Left renal pelvis (tissue), 4 donors: ENCODE data around the gene PTGFR. TPM values are rescaled to one million over a fixed set of nuclear protein-coding genes. Genes with fewer than 3 reads are reported as not detected.

Experiments used
- DNase-seq, 4 donors: peaks; one replicate each; pipeline ENCODE4 v3.0.0-alpha.2; 2013; ENCODE audit warnings: low read depth in 4 of 4, low spot score in 3 of 4
- polyA plus RNA-seq, 4 donors: library from polyadenylated mRNA; unstranded; fragments of 120-200 nt; gene quantifications; one replicate each; pipeline ENCODE4 v1.2.1, GENCODE V29; 2013; ENCODE audit not compliant: insufficient read length in 4 of 4

Gene PTGFR
- polyA plus RNA-seq, 4 donors = 0.26 to 3.2 (median 0.59) TPM

DNA sequence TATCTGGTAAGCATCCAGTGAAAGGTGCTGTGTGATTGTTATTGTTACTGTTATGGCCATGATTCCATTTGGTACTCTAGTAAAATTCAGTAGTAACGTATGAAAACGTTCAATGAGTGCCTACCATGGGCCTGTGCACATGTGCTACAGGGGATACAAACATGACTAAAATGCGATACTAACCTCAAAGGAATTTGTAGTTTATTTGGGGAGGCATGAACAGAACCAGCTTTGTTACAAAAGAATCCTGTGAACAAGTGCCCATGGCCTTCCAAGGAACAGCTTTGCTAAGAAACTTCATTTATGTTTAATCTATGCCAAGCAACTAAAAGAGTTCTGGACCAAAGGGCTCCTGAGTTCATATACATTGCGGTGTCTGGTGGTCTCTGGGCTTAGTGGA, 28.7 kb downstream of the PTGFR start:
- DNase-seq = no peak

DNA sequence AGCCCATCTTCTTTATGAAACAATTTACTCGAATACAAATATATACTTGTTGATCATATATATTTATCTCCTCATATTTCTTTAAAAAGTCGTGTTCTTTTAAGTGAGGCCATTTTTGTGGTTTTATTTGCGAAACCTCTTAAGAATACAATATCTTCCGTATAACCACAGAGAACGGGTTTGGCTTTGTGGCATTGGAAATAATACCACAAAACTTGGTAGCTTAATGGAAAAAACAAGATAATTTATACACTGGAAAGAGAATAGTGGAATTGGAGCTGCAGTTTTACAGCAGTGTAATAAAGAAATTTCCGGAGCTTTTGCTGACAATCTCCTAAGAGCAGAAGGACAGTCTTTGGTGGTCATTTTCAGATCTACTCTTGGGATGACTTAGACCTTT, 29.4 kb downstream of the PTGFR start:
- no peak for DNase-seq

DNA sequence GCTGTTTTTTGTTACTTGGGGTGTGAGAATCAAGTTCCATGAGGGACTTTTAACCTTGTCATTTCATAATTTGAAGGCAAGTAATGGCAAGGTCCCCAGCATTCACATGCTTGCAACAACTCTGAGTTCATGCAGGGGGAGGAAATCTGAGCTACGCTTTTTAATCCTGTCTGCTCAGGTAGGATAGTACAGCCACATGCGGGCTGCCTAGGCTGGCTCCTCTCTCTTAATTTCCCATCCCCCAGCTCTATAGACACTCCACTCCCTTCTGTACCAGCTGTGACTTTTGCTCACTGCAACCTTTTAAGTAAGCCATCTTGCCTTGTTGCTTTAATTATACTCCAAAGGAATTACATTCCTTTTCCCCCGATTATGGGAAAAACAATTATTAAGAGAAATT, 30.1 kb downstream of the PTGFR start:
- no peak for DNase-seq

DNA sequence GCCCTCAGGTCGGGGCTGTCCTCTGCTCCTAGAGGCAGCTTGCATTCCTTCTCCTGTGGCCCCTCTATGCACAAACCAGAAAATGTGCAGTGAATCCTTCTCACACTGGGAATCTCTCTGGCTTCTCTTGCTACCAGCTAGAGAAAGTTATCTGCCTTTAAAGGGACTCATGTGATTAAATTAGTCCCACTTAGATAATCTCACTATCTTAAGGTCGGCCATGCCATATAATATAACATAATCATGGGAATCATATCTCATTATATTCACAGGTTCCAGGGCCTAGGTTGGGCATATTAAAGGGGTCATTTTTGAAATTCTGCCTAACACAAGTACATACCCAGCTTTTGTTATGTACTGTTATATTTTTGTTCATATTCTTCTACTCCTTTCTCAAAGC, 31.4 kb downstream of the PTGFR start:
- no peak for DNase-seq

DNA sequence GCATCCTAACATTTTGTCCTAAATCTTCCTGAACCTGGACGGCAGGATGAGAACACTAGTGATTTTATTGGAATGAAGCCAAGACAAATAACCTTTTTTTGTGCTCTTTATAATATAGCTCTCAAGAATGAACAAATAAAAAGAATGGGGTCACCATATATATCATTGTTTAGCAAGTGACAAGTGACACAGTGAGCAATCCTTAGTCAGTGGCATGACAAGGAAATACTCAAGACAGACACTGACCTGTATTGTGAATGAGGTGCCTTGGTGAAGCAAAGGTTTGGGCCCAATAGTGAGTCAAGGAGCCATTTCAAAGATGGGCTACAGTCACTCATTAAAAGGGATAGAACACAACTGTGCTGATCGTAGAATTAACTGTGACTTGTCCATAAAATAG, 35.7 kb downstream of the PTGFR start:
- DNase-seq = no peak

DNA sequence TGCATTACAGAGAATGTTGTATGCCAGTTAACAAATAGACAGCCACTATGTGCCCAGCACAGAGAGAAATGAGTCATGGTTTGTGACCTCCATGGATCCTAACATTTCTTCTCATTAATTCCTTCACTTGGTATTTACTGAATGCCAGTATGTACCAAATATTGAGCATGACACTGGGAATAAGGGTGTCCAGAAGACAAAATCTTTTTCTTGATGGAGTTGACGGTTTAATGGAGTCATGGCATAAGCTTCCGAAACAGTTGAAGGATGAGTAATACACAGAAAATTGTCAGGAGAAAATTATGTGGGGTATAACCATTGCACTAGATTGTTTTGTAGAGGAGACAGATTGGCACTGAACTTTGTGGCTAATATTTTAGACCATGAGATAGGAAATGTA, 36.9 kb downstream of the PTGFR start:
- DNase-seq = no peak

DNA sequence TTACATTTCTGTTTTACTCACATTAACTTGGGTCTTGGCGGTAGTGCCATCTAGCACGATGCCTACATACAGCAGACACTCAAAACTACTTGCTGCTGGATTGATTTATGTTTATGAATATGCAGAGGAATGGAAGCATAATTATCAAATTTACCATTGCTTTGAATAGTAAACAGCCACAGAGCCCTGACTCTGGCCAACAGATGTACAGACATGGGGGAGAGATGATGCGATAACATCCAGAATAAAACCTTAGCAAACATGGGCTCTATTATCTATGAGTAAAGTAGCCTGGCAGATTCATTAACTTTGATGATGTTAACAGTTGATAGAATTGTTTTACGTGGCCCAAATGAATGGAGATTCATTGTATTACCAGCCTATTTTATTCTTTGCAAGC, 42.8 kb downstream of the PTGFR start:
- DNase-seq = no peak

DNA sequence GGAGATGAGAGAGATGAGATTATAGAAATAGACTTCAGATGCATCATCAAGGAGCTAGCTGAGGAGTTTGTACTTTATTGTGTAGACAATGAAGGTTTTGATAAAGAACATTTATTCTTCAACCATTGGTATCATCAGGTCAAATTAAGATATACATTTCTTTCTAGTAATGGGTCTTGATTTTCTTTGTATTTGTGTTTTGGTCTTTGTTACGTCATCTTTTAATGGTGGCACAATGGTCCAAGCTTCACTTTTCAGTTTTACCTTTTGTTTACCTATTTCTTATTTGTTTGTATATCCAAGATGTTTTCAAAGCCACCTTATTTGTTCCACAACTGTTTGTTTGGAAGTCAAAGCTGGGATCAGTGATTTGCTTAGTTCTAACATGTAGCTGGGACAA, 44.5 kb downstream of the PTGFR start:
- DNase-seq = no peak

DNA sequence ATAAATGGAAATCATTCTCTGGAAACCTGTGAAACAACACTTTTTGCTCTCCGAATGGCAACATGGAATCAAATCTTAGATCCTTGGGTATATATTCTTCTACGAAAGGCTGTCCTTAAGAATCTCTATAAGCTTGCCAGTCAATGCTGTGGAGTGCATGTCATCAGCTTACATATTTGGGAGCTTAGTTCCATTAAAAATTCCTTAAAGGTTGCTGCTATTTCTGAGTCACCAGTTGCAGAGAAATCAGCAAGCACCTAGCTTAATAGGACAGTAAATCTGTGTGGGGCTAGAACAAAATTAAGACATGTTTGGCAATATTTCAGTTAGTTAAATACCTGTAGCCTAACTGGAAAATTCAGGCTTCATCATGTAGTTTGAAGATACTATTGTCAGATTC, 45.7 kb downstream of the PTGFR start:
- no peak for DNase-seq

DNA sequence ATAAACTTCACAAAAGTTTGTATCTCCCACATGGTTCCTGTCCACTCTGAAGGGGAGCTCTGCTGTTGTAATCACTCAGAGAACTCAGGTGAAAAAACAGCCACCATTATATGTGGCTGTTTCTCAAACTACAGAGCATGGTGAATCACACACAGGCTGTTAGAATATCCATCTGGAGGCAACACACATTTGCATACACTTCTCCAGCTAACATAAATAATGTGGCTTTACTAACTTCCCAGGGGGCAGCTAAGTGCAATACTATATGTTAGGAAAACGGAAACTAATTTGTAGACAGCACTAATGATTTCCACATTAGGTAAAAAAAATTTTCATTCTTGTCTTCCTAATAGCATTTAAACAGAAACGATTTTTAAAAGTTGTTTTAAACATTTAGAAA, 49.3 kb downstream of the PTGFR start:
- DNase-seq = no peak

DNA sequence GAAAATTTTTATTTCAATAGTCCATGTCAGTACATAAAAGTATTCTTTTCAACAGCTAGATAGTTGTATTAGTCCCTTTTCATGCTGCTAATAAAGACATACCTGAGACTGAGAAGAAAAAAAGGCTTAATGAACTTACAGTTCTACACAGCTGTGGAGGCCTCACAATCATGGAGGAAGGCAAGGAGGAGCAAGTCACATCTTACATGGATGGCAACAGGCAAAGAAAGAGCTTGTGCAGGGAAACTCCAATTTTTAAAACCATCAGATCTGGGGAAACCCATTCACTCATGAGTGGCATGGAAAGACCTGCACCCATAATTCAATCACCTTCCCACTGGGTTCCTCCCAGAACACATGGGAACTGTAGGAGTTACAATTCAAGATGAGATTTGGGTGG, 50.7 kb downstream of the PTGFR start:
- no peak for DNase-seq

DNA sequence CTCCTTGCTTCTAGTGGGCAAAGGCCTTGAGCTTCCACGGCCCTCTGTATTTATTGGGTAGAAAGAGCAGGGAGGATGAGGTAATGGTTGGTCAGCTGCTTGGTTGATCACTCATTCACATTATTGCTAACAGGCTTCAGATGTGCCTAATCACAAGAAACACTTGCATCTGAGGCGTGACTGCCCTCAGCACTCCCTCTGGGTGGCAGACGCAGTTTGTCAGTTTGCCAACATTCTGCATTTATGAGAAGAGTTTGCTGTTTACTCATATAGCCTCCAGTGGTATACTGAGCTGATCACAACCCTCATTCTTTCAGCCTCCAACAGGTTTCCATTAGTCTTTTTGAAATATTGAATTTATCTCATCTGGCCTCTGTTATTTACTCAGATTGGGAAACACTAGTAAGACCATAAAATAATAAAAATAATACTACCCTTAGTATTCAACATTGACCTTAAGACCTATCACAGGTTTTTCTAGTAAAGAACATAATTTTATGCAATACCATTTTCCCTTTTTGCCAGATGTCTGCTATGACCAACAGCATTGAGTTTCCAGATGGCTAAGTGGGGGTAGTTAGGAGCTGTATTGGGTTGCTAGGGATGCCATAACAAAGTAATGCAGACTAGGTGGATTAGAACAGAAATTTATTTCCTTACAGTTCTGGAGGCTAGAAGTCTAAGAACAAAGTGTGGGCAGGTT, 53.3 kb downstream of the PTGFR start:
- no peak for DNase-seq

DNA sequence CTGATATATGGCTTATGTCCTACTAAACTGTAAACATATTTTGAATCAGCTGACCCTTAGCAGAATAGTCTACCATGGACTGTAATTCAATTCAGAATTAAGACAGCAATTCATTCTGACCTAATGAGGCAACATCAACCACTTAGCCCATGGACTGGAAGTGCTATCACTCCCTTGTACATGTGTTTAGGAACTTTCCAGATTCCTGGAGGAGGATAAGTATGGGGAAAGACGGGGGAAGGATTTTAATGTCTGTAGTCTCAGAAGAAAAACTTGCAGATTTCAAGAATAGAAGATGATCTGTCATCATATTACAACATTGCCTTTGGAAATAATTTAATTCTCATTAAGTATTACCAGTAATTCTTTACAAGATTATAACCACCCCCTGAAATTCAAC, 56.3 kb downstream of the PTGFR start:
- DNase-seq = no peak

DNA sequence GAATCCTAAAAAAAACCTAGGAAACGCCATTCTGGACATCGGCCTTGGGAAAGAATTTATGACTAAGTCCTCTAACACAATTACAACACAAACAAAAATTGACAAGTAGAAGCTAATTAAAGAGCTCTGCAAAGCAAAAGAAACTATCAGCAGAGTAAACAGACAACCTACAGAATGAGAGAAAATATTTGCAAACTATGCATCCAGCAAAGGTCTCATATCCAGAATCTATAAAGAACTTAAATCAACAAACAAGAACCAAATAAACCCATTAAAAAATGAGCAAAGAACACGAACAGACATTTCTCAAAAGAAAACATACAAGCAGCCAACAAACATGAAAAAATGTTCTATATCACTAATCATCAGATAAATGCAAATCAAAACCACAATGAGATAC, 58.6 kb downstream of the PTGFR start:
- DNase-seq = no peak

DNA sequence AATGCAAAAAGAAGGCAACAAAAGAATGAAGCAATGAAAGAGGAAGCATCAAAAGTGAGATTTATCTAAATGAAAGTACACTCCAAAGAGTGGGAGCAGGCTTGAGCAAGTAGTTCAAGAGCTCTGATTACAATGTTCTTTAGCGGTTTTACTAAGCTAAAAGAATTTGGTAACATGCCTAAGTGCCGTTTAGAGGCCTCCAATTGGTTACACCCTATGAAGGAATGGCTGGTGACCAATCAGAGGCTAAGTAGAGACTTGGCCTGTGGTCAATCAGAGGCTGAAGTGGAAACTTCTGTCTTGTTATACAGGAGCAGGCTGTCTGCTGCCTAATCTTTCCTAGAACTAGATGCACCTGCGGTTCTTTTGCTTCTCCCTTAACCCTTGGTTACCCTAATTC, 59.1 kb downstream of the PTGFR start:
- DNase-seq = no peak

DNA sequence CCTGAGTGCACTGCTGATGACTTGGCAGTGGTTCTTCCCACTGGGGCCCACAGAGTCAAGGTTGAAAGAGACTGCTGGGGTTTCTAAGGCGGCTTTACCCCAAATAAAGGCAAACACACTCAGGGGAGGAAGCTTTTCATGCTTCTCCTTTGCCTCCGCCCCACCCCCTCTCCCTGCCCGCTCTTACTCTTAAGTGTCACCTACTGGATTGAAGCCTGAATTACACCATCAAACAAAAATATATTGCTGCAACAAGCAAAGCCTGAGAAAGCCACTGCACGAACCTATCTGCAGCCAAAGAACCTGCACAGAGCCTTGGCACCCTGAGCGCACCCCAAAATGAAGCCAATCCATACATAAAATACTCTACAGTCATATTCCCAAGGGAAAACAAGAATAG, 63.1 kb downstream of the PTGFR start:
- no peak for DNase-seq

DNA sequence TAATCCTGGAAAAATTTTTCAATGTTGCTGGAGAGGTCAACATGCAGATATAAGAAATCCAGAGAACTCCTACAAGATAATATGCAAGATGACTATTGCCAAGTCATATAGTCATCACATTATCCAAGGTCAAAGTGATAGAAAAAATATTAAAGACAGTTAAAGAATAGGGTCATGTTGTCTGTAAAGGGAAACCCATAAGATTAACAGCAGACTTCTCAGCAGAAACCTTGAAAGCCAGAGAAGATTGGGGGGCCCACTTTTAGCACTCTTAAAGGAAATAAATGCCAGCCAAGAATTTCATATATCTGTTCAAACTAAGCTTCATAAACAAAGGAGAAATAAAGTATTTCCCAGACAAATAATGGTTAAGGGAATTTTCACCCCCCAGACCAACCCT, 64.1 kb downstream of the PTGFR start:
- no peak for DNase-seq

DNA sequence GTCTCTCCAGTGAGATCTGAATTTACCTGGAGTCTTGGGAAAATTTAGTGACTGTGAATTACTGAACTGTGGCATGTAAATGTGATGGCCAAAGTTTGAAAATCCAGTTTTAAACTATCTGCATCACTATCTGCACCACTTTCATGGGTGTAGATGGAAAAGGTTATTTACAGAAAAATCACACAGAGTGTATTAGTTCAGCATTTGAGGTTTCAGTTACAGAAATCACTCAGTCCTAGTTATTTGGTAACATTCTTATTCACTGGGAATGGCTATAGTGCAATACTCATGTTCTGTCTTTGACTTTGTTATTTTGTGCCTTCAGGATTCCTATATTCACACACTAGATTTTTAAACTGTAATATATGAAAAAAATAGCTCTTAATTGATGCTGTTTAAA, 68.9 kb downstream of the PTGFR start:
- no peak for DNase-seq

DNA sequence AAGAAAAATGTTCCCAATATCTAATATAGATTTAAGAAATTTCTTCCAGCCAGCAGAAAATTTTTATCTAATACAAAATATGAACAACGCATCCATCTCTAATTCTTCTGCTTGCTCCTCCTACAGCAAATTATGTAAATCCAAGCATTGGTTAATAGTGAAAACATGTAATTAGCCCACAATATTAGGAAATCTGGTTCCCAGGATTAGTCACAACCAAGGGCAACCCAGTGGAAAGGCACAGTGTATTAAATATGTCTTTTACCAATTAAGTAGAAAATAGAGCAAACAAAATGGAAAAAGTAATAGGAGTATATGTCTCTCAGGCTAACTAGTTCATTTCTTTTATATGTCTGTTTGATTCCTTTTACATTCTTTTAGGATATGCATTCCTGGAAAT, 70.0 kb downstream of the PTGFR start:
- DNase-seq = no peak

DNA sequence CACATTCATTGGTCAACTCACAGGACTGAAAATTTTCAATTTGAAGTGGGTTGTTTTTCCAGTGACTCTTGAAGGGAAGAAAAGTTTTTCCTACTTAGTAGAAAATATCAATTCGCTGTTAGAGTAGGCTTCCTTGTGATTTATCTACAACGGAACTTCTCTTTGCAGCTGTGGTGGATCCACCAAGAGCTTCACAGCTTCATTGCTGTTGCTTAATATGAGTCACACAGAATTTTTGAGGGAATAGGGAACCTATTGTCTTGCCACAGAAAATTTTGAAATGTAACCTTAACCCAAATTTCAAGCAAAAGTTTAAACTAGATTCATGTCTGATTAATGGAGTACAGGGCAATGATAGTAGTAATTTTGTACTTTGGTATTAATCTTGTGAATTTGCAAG, 71.1 kb downstream of the PTGFR start:
- DNase-seq = no peak

DNA sequence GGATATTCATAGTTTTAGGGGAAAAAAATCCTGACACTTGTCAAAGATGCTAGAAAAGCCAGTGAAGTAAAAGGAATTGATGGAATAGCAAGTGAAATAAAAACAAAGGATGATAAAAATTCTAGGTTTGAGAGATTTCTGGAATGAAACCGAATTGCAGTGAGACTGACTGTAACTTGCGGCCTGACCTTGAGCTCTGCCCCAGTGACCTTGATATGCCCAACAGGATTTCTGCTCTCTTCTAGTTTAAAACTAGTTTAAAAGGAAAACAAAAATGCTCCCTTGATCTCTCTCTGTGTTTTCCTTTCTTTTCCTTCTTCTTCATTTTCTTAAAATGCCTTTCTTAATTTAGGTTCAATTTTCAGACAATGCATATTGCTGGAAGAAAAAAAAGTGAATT, 74.6 kb downstream of the PTGFR start:
- no peak for DNase-seq

DNA sequence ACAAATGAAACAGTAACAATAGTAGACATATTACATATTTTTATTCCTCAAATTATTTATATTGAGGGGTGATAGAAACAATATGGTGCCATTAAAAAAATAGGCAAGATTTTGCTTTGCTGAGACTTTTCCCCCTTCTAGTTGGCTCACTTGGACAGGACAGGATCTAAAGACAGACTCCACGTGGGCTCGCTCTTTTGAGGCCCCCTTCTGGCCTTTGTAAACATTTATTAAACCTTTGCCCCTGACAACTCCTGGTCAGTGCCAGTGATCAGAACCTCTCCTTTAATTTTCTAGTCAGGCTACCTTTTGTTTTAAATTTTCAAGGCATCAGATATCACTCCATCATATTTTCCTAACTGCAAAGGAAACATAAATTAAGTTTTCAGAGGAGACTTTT, 79.8 kb downstream of the PTGFR start:
- DNase-seq = no peak
